CD14-positive monocyte (primary cell): ENCODE data around the gene SLC12A7. TPM values are rescaled to one million over a fixed set of nuclear protein-coding genes. Genes with fewer than 3 reads are reported as not detected.

Experiments used
- DNase-seq, 3 donors: peaks; one replicate each; pipeline ENCODE4 v3.0.0-alpha.2; 2011 to 2022
- H2AFZ ChIP-seq: 2 replicates; pipeline ENCODE4 v1.6.0; 2012; ENCODE audit warnings: mild to moderate bottlenecking, low read depth, low read length, inconsistent platforms; ENCODE audit not compliant: insufficient read depth, poor library complexity, severe bottlenecking
- H3K27ac ChIP-seq, 2 donors: 1 replicate in 1 of 2; 2 replicates in 1 of 2; pipeline ENCODE4 v1.5.1; 2012 to 2013; ENCODE audit warnings: low read length in 2 of 2, control low read depth in 1 of 2, inconsistent platforms in 1 of 2, low read depth in 1 of 2, mild to moderate bottlenecking in 1 of 2
- H3K27me3 ChIP-seq, 2 donors: one replicate each; pipeline versions ENCODE4 v1.6.0 to v1.6.1; 2011 to 2013; ENCODE audit warnings: low read length in 2 of 2; ENCODE audit not compliant: control insufficient read depth in 2 of 2, insufficient read depth in 2 of 2
- H3K36me3 ChIP-seq, 2 donors: replicated peaks in 1 of 2; 1 replicate in 1 of 2; 2 replicates in 1 of 2; pipeline versions ENCODE4 v1.5.1 to v1.6.1; 2012 to 2013; ENCODE audit warnings: low read length in 2 of 2, control low read depth in 1 of 2, inconsistent platforms in 1 of 2, mild to moderate bottlenecking in 1 of 2; ENCODE audit not compliant: insufficient read depth in 2 of 2, control insufficient read depth in 1 of 2
- H3K4me1 ChIP-seq, 2 donors: 1 replicate in 1 of 2; 2 replicates in 1 of 2; pipeline versions ENCODE4 v1.5.1 to v1.6.1; 2012 to 2013; ENCODE audit warnings: low read length in 2 of 2, control low read depth in 1 of 2, inconsistent platforms in 1 of 2, mild to moderate bottlenecking in 1 of 2, moderate library complexity in 1 of 2; ENCODE audit not compliant: insufficient read depth in 2 of 2, control insufficient read depth in 1 of 2
- H3K4me2 ChIP-seq: replicated peaks from 2 replicates; pipeline ENCODE3; 2012; ENCODE audit warnings: low read length, moderate library complexity, mild to moderate bottlenecking; ENCODE audit not compliant: poor library complexity, severe bottlenecking; ENCODE audit errors: extremely low read depth
- H3K4me3 ChIP-seq, 3 experiments: fragments of 200-600 bp in 1 of 3; sonication (generic) in 1 of 3; replicated peaks in 1 of 3; 1 replicate in 2 of 3; 2 replicates in 1 of 3; pipeline ENCODE4 v1.5.1; 2011 to 2013; ENCODE audit warnings: low read length in 3 of 3, mild to moderate bottlenecking in 3 of 3, control low read depth in 2 of 3, low read depth in 2 of 3, inconsistent platforms in 1 of 3, moderate library complexity in 1 of 3
- H3K79me2 ChIP-seq: 2 replicates; pipeline ENCODE4 v1.6.0; 2012; ENCODE audit warnings: mild to moderate bottlenecking, control low read depth, inconsistent platforms, low read length, moderate library complexity; ENCODE audit not compliant: insufficient read depth
- H3K9ac ChIP-seq: 2 replicates; pipeline ENCODE4 v1.6.0; 2017; ENCODE audit warnings: low read length, mild to moderate bottlenecking; ENCODE audit not compliant: insufficient read depth, poor library complexity, severe bottlenecking
- H3K9me3 ChIP-seq, 2 donors: replicated peaks in 1 of 2; 1 replicate in 1 of 2; 2 replicates in 1 of 2; pipeline versions ENCODE4 v1.5.1 to v1.6.1; 2012 to 2013; ENCODE audit warnings: low read length in 2 of 2, control low read depth in 1 of 2; ENCODE audit not compliant: control insufficient read depth in 1 of 2, insufficient read depth in 1 of 2
- H4K20me1 ChIP-seq: 2 replicates; pipeline ENCODE4 v1.6.0; 2012; ENCODE audit warnings: mild to moderate bottlenecking, low read length, control low read depth, moderate library complexity; ENCODE audit not compliant: insufficient read depth
- H3K27ac Mint-ChIP-seq, 7 donors: one replicate each; pipeline ENCODE4 v1.8.0; 2020; ENCODE audit warnings: mild to moderate bottlenecking in 7 of 7, mixed read lengths in 7 of 7, moderate library complexity in 6 of 7, inconsistent platforms in 2 of 7
- H3K27me3 Mint-ChIP-seq, 3 donors: one replicate each; pipeline ENCODE4 v1.8.0; 2021 to 2022; ENCODE audit warnings: low read depth in 3 of 3, mild to moderate bottlenecking in 3 of 3, mixed read lengths in 3 of 3, moderate library complexity in 3 of 3, inconsistent platforms in 1 of 3
- H3K36me3 Mint-ChIP-seq, 2 donors: one replicate each; pipeline ENCODE4 v1.8.0; 2020; ENCODE audit warnings: mixed read lengths in 2 of 2, inconsistent platforms in 1 of 2, mild to moderate bottlenecking in 1 of 2
- H3K4me1 Mint-ChIP-seq: one replicate; pipeline ENCODE4 v1.8.0; 2020; ENCODE audit warnings: mild to moderate bottlenecking, mixed read lengths
- H3K4me3 Mint-ChIP-seq, 2 donors: one replicate each; pipeline ENCODE4 v1.8.0; 2020; ENCODE audit warnings: mild to moderate bottlenecking in 2 of 2, mixed read lengths in 2 of 2, moderate library complexity in 1 of 2
- H3K9me3 Mint-ChIP-seq, 7 donors: one replicate each; pipeline ENCODE4 v1.8.0; 2020 to 2022; ENCODE audit warnings: mixed read lengths in 7 of 7, mild to moderate bottlenecking in 6 of 7, moderate library complexity in 6 of 7, inconsistent platforms in 2 of 7
- CTCF ChIP-seq: fragments of 200-600 bp; IDR thresholded peaks from one replicate; pipeline ENCODE4 v1.8.0; 2022; ENCODE audit warnings: antibody characterized with exemption, mild to moderate bottlenecking
- WGBS: methylation state at CpG from one replicate; pipeline ENCODE4 v1.1.5; 2013; ENCODE audit warnings: missing lambda C conversion rate; ENCODE audit not compliant: insufficient coverage; 5-methylcytosine and 5-hydroxymethylcytosine counted together
- intact Hi-C, 2 donors: fragments of 100-400 bp; cut with micrococcal nuclease; formaldehyde crosslinking; loops; one replicate each; pipeline versions ENCODE4 v1.15.0 to v1.15.1; 2023
- polyA plus RNA-seq, 3 donors: library from polyadenylated mRNA; depleted of rRNA in 1 of 3; unstranded in 2 of 3; stranded (reverse) in 1 of 3; fragments of 300-500 nt in 2 of 3; fragments of >200 nt in 1 of 3; fragmentation: Illumina TruSeq in 2 of 3; gene quantifications; 1 replicate in 2 of 3; 2 replicates in 1 of 3; pipeline ENCODE4 v1.2.3, GENCODE V29; 2012 to 2021

Gene SLC12A7
- polyA plus RNA-seq, 3 donors, result 8.2 to 31.2 (median 12.5) TPM

GRCh38 chr5:1086871-1087270 lies 25.0 kb downstream of the SLC12A7 start:
- no peak overlapping the region for H2AFZ ChIP-seq
- H3K36me3 ChIP-seq, result peaks cover 40 to 69% of the 10 kb centered on the region in 2 donors
- H3K9ac ChIP-seq, result no peak overlapping the region
- Mint-ChIP-seq H3K4me3 (no peak overlapping the region), H3K9me3 (no peaks in the 10 kb centered on the region), H3K4me1 (no peaks in the 10 kb centered on the region), H3K36me3 (peaks cover 53 to 60% of the 10 kb centered on the region in 2 donors), H3K27me3 (peaks cover 0 to 3% (median 1%) of the 10 kb centered on the region in 3 donors), H3K27ac (no peak overlapping the region)
- H3K4me3 ChIP-seq, result no peak overlapping the region
- no peak for DNase-seq
- TF ChIP-seq CTCF, result no peak
- no peak overlapping the region for H3K27ac ChIP-seq
- no peaks in the 10 kb centered on the region for H3K79me2 ChIP-seq
- H3K27me3 ChIP-seq, result no peaks in the 10 kb centered on the region
- intact Hi-C loops, result no loop called here
- WGBS, result 98% methylated on average over 29 of the region's 31 CpGs
- H3K9me3 ChIP-seq, result no peaks in the 10 kb centered on the region
- no peaks in the 10 kb centered on the region for H3K4me1 ChIP-seq
- H4K20me1 ChIP-seq, result peaks cover 36% of the 10 kb centered on the region
- H3K4me2 ChIP-seq, result no peak overlapping the region

- no peak for TF ChIP-seq CTCF
- H3K27me3 Mint-ChIP-seq, result peaks cover 1 to 3% (median 2%) of the 10 kb centered on the region in 3 donors
- WGBS, result 92% methylated on average over 10 of the region's 11 CpGs
- Histone ChIP-seq H3K27ac (no peak overlapping the region), H3K27me3 (no peaks in the 10 kb centered on the region), H3K9ac (no peak overlapping the region), H3K4me2 (no peak overlapping the region), H3K4me1 (no peaks in the 10 kb centered on the region), H3K9me3 (no peaks in the 10 kb centered on the region), H3K79me2 (no peaks in the 10 kb centered on the region), H2AFZ (no peak overlapping the region), H3K36me3 (peaks cover 38 to 65% of the 10 kb centered on the region in 2 donors), H4K20me1 (peaks cover 29% of the 10 kb centered on the region), H3K4me3 (no peak overlapping the region)
- no peak for DNase-seq
- H3K4me3 Mint-ChIP-seq, result no peak overlapping the region
- peaks cover 0 to 3% (median 0%) of the 10 kb centered on the region in 7 donors for H3K9me3 Mint-ChIP-seq
- no peaks in the 10 kb centered on the region for H3K4me1 Mint-ChIP-seq
- intact Hi-C loops, result no loop called here
- peaks cover 50 to 58% of the 10 kb centered on the region in 2 donors for H3K36me3 Mint-ChIP-seq
- peak overlapping the region in 1 of 7 donors; percentile 61 for H3K27ac Mint-ChIP-seq
These were observed 25.7 kb downstream of the SLC12A7 start for GRCh38 chr5:1086137-1086536.
